Thyroid gland (tissue), 4 donors: ENCODE data around the gene PTDSS2. TPM values are rescaled to one million over a fixed set of nuclear protein-coding genes. Genes with fewer than 3 reads are reported as not detected.

Source experiments
- DNase-seq, 2 donors: peaks; one replicate each; pipeline ENCODE4 v3.0.0-alpha.2; 2019
- H3K27ac ChIP-seq, 3 donors: fragments of 200-600 bp; sonication (generic); 1 replicate in 2 of 3; 2 replicates in 1 of 3; pipeline ENCODE4 v1.5.1; 2016 to 2019; ENCODE audit warnings: mild to moderate bottlenecking in 1 of 3, moderate library complexity in 1 of 3
- H3K27me3 ChIP-seq: fragments of 200-600 bp; sonication (generic); one replicate; pipeline ENCODE4 v1.5.1; 2019
- H3K36me3 ChIP-seq, 2 donors: fragments of 200-600 bp; sonication (generic); one replicate each; pipeline ENCODE4 v1.5.1; 2016 to 2019
- H3K4me1 ChIP-seq, 2 donors: fragments of 200-600 bp; sonication (generic); one replicate each; pipeline ENCODE4 v1.5.1; 2017 to 2019
- H3K4me3 ChIP-seq, 3 donors: fragments of 200-600 bp; sonication (generic); replicated peaks in 1 of 3; 1 replicate in 2 of 3; 2 replicates in 1 of 3; pipeline ENCODE4 v1.5.1; 2016; ENCODE audit warnings: mild to moderate bottlenecking in 1 of 3
- H3K9me3 ChIP-seq: fragments of 200-600 bp; sonication (generic); one replicate; pipeline ENCODE4 v1.5.1; 2017
- CTCF ChIP-seq, 6 experiments: fragments of 200-600 bp in 3 of 6; fragments of 450-650 bp in 3 of 6; sonication (generic) in 3 of 6; IDR thresholded peaks; one replicate each; pipeline ENCODE4 v1.5.1; 2016 to 2019; ENCODE audit warnings: antibody characterized with exemption in 6 of 6, mild to moderate bottlenecking in 2 of 6, inconsistent platforms in 1 of 6, moderate library complexity in 1 of 6
- POLR2A ChIP-seq, 2 donors: fragments of 450-650 bp; IDR thresholded peaks; one replicate each; pipeline ENCODE4 v1.6.1; 2017; ENCODE audit warnings: antibody characterized with exemption in 2 of 2, mild to moderate bottlenecking in 2 of 2, moderate library complexity in 1 of 2
- WGBS, 2 donors: methylation state at CpG; one replicate each; pipeline ENCODE4 v1.1.5; 2017; 5-methylcytosine and 5-hydroxymethylcytosine counted together
- intact Hi-C: fragments of 100-400 bp; cut with DNase I; formaldehyde crosslinking; loops from one replicate; pipeline ENCODE4 v1.15.1; 2023
- total RNA-seq, 4 donors: library from RNA; depleted of rRNA; stranded (reverse); fragments of >200 nt; gene quantifications; one replicate each; pipeline ENCODE4 v1.2.3, GENCODE V29; 2016

PTDSS2 gene
- total RNA-seq, 4 donors from 2014 or later: 40.8 to 69.9 (median 41.7) TPM

- WGBS, 2 donors: 68 to 83% methylated on average over 4 of the region's 4 CpGs
- H3K27ac ChIP-seq: no peak overlapping the region
- H3K27me3 ChIP-seq: no peaks in the 10 kb centered on the region
- no peaks in the 10 kb centered on the region for H3K9me3 ChIP-seq
- H3K4me3 ChIP-seq: no peak overlapping the region
- no peak for DNase-seq
- intact Hi-C loops: no loop called here
- no peak for TF ChIP-seq POLR2A (IDR thresholded peaks at IDR 0.05)
- no peak for TF ChIP-seq CTCF (IDR thresholded peaks at IDR 0.05)
- H3K4me1 ChIP-seq: no peaks in the 10 kb centered on the region
- no peaks in the 10 kb centered on the region for H3K36me3 ChIP-seq
Measured at GRCh38 chr11:425301-425700, 24.8 kb upstream of the PTDSS2 start.

GRCh38 chr11:426851-427250 lies 23.2 kb upstream of the PTDSS2 start:
- Histone ChIP-seq H3K27me3 (no peaks in the 10 kb centered on the region), H3K9me3 (no peaks in the 10 kb centered on the region), H3K4me1 (no peaks in the 10 kb centered on the region), H3K4me3 (no peak overlapping the region), H3K27ac (no peak overlapping the region), H3K36me3 (no peaks in the 10 kb centered on the region)
- TF ChIP-seq POLR2A (IDR thresholded peaks at IDR 0.05): no peak
- TF ChIP-seq CTCF (IDR thresholded peaks at IDR 0.05): no peak
- intact Hi-C loops: no loop called here
- WGBS, 2 donors: 94 to 98% methylated on average over 7 to 8 of the region's 8 CpGs
- DNase-seq: no peak

GRCh38 chr11:428295-428694 lies 21.8 kb upstream of the PTDSS2 start:
- Histone ChIP-seq H3K27ac (no peak overlapping the region), H3K27me3 (no peaks in the 10 kb centered on the region), H3K36me3 (no peaks in the 10 kb centered on the region), H3K4me3 (no peak overlapping the region), H3K4me1 (no peaks in the 10 kb centered on the region), H3K9me3 (no peaks in the 10 kb centered on the region)
- no peak for DNase-seq
- TF ChIP-seq POLR2A (IDR thresholded peaks at IDR 0.05): no peak
- TF ChIP-seq CTCF (IDR thresholded peaks at IDR 0.05): no peak
- intact Hi-C loops: no loop called here
- 93% methylated on average over 9 to 23 of the region's 24 CpGs for WGBS, 2 donors

- no peak overlapping the region for H3K27ac ChIP-seq
- no peak for TF ChIP-seq CTCF (IDR thresholded peaks at IDR 0.05)
- TF ChIP-seq POLR2A (IDR thresholded peaks at IDR 0.05): no peak
- no peak overlapping the region for H3K4me3 ChIP-seq
- WGBS, 2 donors: 91% methylated on average over 10 to 21 of the region's 27 CpGs
- DNase-seq: no peak
- intact Hi-C loops: no loop called here
- no peaks in the 10 kb centered on the region for H3K4me1 ChIP-seq
- no peaks in the 10 kb centered on the region for H3K36me3 ChIP-seq
- no peaks in the 10 kb centered on the region for H3K9me3 ChIP-seq
- H3K27me3 ChIP-seq: no peaks in the 10 kb centered on the region
Measured at GRCh38 chr11:429391-429790, 20.7 kb upstream of the PTDSS2 start.

- no peak overlapping the region for H3K27ac ChIP-seq
- intact Hi-C loops: no loop called here
- H3K36me3 ChIP-seq: no peaks in the 10 kb centered on the region
- H3K4me3 ChIP-seq: no peak overlapping the region
- 31 to 83% methylated on average over 8 to 12 of the region's 25 CpGs for WGBS, 2 donors
- TF ChIP-seq CTCF (IDR thresholded peaks at IDR 0.05) (no peak), POLR2A (IDR thresholded peaks at IDR 0.05) (no peak)
- H3K9me3 ChIP-seq: no peaks in the 10 kb centered on the region
- no peak for DNase-seq
- no peaks in the 10 kb centered on the region for H3K4me1 ChIP-seq
- no peaks in the 10 kb centered on the region for H3K27me3 ChIP-seq
Measured at GRCh38 chr11:429931-430456, 20.1 kb upstream of the PTDSS2 start.
